HFF-Myc (cell line): ENCODE measurements around the gene ZSWIM3.

ENCODE experiments used
- DNase-seq: peaks from one replicate; pipeline ENCODE4 v3.0.0-alpha.2; 2011; ENCODE audit warnings: low read depth; ENCODE audit errors: extremely low read depth
- H3K4me3 ChIP-seq: replicated peaks from 2 replicates; pipeline ENCODE4 v1.5.1; 2011; ENCODE audit warnings: low read depth, mild to moderate bottlenecking, control low read depth, low read length
- TF ChIP-seq, protein P1 (sequence below): IDR thresholded peaks from 2 replicates; pipeline ENCODE4 v1.5.1; 2012; ENCODE audit warnings: mild to moderate bottlenecking, low read depth, low read length, control low read depth; ENCODE audit errors: missing control alignments

ZSWIM3 gene

DNA sequence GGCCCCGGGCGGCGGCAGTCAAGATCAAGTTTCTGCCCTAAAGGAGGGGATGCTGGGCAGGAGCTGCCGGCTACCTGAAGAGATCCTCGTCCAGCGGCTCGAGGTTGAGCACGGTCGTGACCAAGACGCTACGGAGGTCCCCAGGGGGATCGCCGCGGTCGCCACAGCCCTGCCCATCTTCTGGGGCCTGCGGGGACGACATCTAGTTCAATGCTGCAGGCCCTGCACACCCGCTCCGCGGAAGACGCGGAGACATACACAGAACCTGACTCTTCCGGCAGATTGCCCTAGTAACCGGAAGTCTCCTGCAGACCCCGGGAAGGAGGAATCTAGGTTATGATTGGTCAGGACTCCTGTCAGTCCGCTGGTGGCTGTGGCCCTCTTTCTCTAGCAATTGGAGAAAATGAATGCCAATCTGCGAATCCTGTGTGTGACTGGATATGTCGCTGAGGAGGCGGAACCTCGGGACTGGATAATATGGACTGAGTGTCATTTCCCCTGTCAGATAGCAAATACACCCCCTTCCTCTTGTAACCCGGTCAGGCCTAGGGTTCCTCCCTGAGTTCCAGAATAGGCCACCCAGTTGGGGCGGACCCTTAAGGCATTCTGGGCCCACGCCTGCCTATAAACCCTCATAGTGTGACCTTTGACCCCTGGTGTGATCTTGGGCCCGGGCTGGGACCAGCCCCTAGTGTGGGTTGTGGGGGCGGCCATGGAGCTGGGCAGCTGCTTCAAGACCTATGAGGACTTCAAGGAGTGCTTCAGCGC, at the start of gene ZSWIM3, which contains the start of gene ACOT8:
TSS of gene ZSWIM3 (plus strand) at position 501 of the 768 bp plus-strand sequence. CDS start at position 713, 212 bp downstream.
TSS of gene ACOT8 (minus strand) at position 279 of the 768 bp plus-strand sequence. CDS start at position 202, 77 bp downstream.
- peak within 1 kb of the TSS; percentile 85 for H3K4me3 ChIP-seq
- TF ChIP-seq, protein P1, sequence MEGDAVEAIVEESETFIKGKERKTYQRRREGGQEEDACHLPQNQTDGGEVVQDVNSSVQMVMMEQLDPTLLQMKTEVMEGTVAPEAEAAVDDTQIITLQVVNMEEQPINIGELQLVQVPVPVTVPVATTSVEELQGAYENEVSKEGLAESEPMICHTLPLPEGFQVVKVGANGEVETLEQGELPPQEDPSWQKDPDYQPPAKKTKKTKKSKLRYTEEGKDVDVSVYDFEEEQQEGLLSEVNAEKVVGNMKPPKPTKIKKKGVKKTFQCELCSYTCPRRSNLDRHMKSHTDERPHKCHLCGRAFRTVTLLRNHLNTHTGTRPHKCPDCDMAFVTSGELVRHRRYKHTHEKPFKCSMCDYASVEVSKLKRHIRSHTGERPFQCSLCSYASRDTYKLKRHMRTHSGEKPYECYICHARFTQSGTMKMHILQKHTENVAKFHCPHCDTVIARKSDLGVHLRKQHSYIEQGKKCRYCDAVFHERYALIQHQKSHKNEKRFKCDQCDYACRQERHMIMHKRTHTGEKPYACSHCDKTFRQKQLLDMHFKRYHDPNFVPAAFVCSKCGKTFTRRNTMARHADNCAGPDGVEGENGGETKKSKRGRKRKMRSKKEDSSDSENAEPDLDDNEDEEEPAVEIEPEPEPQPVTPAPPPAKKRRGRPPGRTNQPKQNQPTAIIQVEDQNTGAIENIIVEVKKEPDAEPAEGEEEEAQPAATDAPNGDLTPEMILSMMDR: no peak
- peak; percentile 100 for DNase-seq

DNA sequence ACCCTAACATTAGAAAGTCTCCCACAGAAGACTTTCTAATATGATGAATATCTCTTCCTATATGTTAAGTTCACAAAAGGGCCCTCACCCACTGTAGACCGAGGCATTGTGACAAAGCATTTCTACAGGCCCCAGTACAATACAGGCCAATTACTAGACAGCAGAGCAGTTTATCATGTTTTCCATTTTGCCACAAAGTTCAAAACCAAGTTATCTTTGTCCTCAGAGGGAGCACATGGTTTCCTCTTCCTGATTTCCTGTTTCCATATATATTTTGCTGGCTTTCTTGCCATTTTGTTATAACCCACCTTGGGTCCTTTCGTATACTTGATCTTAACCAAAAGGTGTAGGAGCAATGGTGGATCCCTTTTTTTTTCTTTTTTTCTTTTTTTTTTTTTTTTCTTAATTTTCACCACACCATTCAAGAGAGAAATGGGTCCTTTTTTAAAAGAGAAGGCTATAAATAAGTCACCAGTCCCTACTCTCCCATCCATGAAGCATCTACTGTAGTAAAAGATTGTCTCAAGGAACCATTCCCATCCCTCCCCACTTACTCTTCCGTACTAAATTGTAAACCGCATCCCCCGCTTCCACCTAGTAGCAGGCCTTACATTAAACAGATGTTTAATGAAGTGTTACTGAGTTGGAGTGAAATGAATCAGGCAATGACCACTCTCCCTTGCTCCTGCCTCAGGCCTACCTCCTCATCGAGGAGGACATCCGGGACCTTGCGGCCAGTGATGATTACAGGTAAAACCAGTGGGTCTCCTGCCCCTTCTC, 47.0 kb upstream of the ZSWIM3 start:
- no peak overlapping the region for H3K4me3 ChIP-seq
- DNase-seq: no peak
- TF ChIP-seq, protein P1: no peak

DNA sequence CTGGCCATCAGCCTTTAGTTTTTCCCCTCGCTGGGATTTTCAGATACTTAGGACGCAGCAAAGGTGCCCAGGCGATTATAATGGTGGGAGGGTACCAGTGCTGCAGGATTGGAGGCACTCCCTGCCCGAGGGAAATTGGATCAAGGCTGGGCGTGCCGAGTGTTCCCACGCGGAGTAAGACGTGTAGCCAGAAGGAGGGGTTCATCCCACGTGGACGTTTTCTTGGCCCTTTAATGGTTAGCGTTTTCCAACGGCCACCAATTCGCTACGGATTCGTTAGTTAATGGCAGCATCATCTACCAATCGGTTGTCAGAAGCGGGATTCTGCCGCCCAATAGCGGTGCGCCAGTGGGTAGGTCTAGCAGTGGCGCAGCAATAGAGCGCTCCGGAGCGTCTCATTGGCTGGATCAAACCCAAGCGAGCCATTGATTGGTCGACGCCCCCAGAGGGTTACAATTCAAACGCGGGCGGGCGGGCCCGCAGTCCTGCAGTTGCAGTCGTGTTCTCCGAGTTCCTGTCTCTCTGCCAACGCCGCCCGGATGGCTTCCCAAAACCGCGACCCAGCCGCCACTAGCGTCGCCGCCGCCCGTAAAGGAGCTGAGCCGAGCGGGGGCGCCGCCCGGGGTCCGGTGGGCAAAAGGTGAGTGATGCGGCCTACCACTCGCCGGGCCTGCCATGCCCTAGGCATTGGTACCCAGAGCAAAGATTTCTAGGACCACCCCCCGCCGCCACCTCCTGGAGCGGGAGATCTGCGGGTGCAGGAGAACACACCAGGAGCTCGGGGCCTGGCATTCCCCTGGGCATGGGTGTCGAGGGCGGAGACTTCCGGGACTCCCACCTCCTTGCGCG, 45.0 kb upstream of the ZSWIM3 start, which contains the start of gene UBE2C:
TSS of gene UBE2C (plus strand) at position 488 of the 849 bp plus-strand sequence. CDS start at position 540, 52 bp downstream.
- TF ChIP-seq, protein P1: no peak
- DNase-seq: peak; percentile 100

DNA sequence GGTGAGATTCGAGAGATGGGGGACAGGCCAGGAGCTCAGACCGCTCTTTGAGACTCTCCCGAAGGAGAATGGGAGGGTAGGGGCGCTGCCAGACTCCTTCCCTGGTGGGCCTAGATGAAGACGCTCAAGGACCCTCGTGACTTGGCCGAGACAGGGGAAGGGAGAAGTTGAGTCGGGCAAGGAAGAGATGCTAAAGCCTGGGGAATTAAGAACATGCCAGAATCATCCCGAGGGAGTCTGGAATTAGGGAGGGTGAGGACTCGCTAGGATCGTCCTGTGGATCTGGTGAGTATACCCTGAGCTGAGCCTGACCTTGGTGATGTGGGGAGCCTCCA, 44.4 kb upstream of the ZSWIM3 start:
- DNase-seq: no peak
- peak overlapping the region; percentile 83 for H3K4me3 ChIP-seq
- TF ChIP-seq, protein P1: no peak

More for the DNA sequence above, 45.0 kb upstream of the ZSWIM3 start, which contains the start of gene UBE2C:
- peak within 1 kb of the TSS; percentile 83 for H3K4me3 ChIP-seq

DNA sequence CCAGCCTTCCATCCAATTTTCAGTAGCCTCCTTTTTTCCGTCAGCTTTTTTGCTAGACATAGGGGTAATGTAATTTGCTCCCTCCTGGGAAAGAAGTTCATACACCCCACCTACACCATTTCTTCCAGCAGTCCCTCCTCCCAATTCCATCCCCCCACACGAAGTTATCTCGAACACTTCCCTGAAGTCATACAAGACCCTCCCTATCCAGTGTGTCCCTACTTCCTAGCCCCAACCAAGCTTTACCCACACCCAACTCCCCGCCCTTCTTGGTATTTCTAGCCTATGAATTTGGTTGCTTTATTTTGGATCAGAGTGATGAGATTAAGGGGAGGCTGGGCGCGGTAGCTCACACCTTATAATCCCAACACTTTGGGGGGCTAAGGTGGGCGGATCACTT, 43.9 kb upstream of the ZSWIM3 start:
- no peak for DNase-seq
- TF ChIP-seq, protein P1: no peak
- peak overlapping the region; percentile 83 for H3K4me3 ChIP-seq

DNA sequence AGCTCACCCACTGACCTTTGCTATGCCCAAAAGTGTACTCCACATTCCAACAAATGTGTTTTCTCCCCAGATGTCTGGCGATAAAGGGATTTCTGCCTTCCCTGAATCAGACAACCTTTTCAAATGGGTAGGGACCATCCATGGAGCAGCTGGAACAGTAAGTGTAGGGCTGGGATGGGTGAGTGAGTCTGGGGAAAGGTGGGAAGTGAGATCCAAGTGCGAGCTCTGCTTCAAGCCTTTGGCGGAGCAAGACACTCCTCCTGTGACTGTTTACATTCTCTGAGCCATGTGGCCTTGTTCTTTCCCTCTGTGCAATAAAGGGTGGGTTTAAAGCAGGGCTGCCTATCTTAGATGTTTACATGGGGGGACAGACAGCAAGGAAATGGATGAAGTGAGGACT, 43.1 kb upstream of the ZSWIM3 start:
- H3K4me3 ChIP-seq: peak overlapping the region; percentile 83
- TF ChIP-seq, protein P1: no peak
- DNase-seq: no peak
